NCI-H2196 (cell line): Measurements from ENCODE around the gene RERE.
A peak's percentile ranks its signal among the peaks of the same experiment; 100 is the strongest.
"Not testable (repeated sequence)": the region's sequence is repeated elsewhere in the genome, so short reads cannot be mapped to it uniquely, and the experiment has no call there.

ENCODE experiments used
- DNase-seq: peaks from one replicate; lab custom pipeline; 2025; ENCODE audit not compliant: unreplicated experiment; lab: John Stamatoyannopoulos, UW

RERE gene

GRCh38 chr1:8844501-8845006 is 27.1 kb upstream of the RERE start:
- DNase-seq: no peak

GRCh38 chr1:8841395-8841794 is 24.0 kb upstream of the RERE start:
- no peak for DNase-seq

GRCh38 chr1:8839990-8840389 is 22.6 kb upstream of the RERE start:
- no peak for DNase-seq

- DNase-seq: no peak
Observed at GRCh38 chr1:8835941-8836643, 18.7 kb upstream of the RERE start.

- no peak for DNase-seq
Observed at GRCh38 chr1:8831340-8831739, 13.9 kb upstream of the RERE start.

- DNase-seq: not testable (repeated sequence)
Observed at GRCh38 chr1:8830732-8831131, 13.3 kb upstream of the RERE start.

- DNase-seq: no peak
Observed at GRCh38 chr1:8825985-8826481, 8.6 kb upstream of the RERE start.

DNA sequence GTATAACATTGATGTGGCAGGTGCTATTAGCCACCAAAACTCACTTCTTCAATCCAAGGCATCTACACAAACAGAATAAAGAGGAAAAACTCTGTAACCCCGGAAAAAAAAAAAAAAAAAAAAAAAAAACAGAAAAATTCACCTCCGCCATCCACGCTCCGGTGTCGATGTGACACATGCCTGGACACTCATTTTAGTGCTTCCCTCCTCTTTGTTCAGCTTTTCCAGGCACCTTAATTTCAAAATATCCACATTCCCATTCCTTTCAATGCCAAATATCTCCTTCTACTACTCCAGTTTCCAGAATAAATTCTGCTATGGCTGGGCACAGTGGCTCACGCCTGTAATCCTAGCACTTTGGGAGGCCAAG is 5.8 kb upstream of the RERE start:
- DNase-seq: no peak

DNA sequence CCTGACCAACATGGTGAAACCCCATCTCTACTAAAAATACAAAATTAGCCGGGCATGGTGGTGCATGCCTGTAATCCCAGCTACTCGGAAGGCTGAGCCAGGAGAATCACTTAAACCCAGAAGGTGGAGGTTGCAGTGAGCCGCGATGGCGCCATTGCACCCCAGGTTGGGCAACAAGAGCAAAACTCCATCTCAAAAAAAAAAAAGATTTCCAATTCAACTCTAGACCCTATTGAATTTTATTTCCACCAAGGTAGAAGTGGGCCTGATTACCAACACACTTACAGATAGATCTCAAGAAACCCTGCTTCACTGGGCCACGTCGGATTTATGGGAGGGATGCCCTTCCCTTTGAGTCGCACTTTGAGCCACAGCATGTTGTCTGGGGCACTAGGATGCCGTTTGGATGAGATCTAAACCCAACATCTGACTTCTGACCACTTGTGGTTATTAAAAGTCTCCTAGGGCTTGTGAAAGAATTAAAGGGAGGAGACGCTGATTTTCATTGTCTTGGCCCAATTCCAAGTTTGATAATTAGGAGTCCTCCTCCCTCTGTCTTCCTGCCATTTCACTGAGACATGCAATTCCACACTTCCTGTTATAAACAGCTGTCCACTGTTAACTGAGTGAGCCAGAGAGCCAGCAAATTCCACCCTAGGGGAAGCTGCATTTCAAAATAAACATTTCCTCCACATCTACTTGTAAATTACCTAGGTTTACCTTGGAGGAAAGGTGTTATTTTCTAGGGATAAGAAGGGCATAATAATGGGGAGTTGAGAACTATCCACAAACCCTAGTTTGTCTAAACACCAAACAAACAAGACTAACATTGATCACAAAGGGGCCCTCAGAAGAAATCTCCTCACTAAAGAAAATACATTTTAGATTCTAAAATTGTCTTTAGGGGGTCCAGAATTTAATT is 5.2 kb upstream of the RERE start:
- peak; percentile 85 for DNase-seq

GRCh38 chr1:8821084-8821483 is 3.6 kb upstream of the RERE start:
- DNase-seq: no peak

DNA sequence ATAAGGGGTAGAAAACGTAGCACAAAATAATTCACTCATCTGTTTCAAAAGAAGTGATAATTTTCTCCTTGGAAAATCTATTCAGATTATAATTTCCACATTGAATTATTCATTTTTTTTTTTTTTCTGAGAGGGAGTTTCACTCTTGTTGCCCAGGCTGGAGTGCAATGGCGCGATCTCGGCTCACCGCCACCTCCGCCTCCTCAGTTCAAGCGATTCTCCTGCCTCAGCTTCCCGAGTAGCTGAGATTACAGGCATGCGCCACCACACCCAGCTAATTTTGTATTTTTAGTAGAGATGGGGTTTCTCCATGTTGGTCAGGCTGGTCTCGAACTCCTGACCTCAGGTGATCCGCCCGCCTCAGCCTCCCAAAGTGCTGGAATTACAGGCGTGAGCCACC is 1.3 kb upstream of the RERE start:
- DNase-seq: not testable (repeated sequence)

GRCh38 chr1:8818325-8818775 is 910 bp upstream of the RERE start:
- DNase-seq: peak; percentile 59

DNA sequence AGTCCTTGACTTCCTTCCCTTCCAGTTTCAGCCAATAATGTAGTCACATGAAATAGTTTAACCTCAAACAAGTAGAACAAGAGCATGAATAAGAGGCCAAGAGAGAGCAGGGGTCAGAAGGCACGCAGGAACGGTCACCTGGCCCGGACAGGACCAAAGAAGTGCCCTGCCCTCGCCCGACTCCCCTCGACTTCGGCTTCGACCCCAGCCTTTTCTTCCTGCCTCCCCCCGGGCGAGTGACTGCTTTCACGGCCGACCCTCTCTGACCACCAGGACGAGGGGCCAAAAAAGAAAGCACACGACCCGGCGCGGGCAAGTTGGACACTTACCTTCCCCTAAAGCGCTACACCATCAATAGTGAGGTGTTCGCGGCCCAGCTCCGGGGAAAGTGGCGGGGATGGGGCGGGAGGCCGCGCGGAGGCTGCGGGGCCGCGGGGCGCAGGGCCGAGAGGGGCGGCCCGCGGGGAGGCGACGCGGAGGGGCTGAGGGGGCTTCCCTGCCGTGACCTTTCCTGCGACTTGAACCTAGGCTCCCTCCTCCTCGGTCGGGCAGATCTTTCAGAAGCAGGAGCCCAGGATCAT is 519 bp downstream of the RERE start:
- no peak for DNase-seq

DNA sequence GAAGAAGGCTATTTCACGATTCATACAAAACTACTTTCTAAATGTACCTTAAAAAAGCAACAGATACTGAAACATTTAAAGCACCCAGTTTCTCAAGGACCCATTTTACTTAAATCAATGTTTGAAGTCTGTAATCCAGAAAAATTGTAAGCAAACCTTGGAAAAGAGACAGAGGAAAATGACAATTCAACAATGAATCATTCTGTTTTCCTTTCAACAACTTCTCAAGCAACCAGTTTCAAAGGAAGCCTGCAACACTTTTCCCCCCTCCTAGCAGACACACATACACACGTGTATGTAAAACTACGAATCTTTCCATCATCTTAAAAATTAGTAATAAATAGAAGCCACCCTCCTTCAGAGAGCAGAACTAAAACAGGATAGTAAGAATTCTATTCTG is 1.2 kb downstream of the RERE start:
- no peak for DNase-seq

DNA sequence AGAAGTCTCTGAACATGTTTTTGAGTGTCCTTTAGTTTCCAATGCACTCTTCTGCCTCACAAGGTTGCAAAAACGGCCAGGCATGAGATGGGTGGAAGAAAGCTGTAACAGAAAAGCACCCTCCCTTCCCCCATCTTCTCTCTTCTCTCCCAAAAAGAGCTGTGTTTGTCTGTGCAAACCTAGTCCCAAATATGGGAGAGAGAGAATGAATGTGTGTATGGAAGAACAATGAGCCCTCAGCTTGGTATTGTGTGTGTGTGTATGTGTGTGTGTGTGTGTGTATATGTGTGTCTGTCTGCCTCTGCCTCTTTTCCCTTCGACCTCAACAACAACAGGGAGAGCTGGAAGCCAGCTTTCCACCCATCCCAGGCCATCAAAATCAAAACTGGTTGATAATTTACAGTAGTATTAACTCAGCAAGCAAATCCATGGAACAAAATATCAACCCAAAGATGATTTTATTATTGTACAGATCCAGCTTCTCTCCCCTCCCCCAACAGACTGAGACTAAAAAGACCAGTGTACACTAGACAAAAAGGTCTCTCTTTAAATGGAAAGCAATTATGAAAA is 1.8 kb downstream of the RERE start:
- DNase-seq: peak; percentile 20

DNA sequence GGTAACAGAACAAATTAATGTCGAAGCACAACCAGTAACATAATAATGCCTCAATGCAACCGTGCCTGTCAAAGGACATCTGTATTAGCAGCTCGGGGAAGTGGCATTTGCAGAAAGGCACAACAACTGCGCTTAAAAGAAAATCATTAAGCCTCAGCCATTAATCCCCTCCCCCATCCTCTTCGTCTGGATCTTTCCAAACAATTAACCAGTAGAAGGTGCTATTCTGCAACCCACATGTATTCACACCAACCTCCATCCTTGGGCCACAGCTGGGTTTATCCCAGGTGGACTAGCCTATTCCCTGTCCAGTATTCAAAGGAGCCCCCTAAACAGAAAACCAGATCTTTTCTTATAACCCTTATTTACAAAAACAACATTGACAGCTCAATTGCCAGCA is 2.6 kb downstream of the RERE start:
- DNase-seq: peak; percentile 34

- DNase-seq: no peak
Observed at GRCh38 chr1:8813991-8814390, 3.4 kb downstream of the RERE start.

GRCh38 chr1:8813016-8813763 is 4.2 kb downstream of the RERE start:
- DNase-seq: no peak

DNA sequence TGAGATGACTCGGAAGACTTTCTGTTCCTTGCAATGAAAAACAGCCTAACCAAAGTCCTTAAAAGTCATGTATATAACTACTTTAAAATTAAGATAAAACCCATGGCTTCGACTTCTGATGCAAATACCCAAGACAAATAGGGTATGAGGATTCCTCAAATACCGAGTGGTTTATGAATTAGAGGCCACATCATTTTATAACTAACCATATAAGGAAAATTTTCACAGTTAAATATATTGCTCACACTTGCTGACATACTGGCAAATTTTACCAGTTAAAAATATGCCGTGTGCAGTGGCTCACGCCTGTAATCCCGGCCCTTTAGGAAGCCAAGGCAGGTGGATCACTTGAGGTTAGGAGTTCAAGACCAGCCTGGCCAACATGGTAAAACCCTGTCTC is 5.4 kb downstream of the RERE start:
- DNase-seq: no peak

DNA sequence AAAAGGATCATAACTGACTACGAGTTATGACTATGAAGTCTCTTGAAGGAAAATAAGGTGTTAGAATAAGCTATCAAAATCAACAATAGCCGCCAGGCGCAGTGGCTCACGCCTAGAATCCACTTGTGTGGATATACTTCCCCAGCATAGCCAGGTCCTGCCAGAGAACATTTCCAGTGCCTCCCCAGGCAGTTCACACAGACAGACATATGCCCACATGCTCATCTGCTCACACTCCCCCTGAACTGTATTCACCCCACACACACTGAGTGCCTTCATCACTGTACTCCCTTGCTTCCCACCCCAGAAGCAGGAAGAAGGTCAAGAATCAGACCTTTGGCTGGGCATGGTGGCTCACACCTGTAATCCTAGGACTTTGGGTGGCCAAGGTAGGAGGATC is 6.5 kb downstream of the RERE start:
- DNase-seq: no peak

GRCh38 chr1:8809342-8809736 is 8.1 kb downstream of the RERE start:
- no peak for DNase-seq
